A549 (cell line): Measurements from ENCODE around the gene TRAPPC14. TPM values are rescaled to one million over a fixed set of nuclear protein-coding genes. Genes with fewer than 3 reads are reported as not detected.

Experiments used
- ATAC-seq, 2 experiments: fragments of 200-7000 bp in 1 of 2; fragments of >200 bp in 1 of 2; cut with Nextera tagmentation in 1 of 2; cut with Tn5 transposase in 1 of 2; 3 replicates each; pipeline versions ENCODE4 v1.8.0 to v1.9.1; 2018 to 2020; ENCODE audit warnings: mild to moderate bottlenecking in 1 of 2, moderate library complexity in 1 of 2
- CTCF ChIA-PET: fragments of 300-600 bp; sonication (Branson Sonifier 250); formaldehyde crosslinking; extraction: SDS; loops from one replicate; lab custom pipeline; 2021; ENCODE audit warnings: antibody characterized with exemption, inconsistent platforms; lab: Yijun Ruan, JAX
- POLR2A ChIA-PET: fragments of 350-600 bp; formaldehyde crosslinking; extraction: SDS; loops from one replicate; lab custom pipeline; 2021; ENCODE audit warnings: antibody characterized with exemption, inconsistent platforms; lab: Yijun Ruan, JAX
- DNase-seq, 2 experiments: peaks; one replicate each; pipeline versions ENCODE4 v3.0.0 to v3.0.0-alpha.2; 2011 to 2016; ENCODE audit warnings: low read depth in 1 of 2, low spot score in 1 of 2
- FAIRE-seq: peaks from 2 replicates; lab custom pipeline; 2011; peaks lifted over from hg19 to GRCh38; lab: Jason Lieb, UNC
- H3K27ac ChIP-seq, 2 experiments: fragments of >200 bp; sonication (Bioruptor Twin); formaldehyde crosslinking; 3 replicates each; pipeline ENCODE4 v1.5.1; 2016 to 2017
- H3K4me1 ChIP-seq: fragments of >200 bp; sonication (Bioruptor Twin); formaldehyde crosslinking; 3 replicates; pipeline ENCODE4 v1.6.1; 2016
- H3K4me2 ChIP-seq: fragments of >200 bp; sonication (Bioruptor Twin); formaldehyde crosslinking; 3 replicates; pipeline ENCODE4 v1.6.1; 2016
- H3K4me3 ChIP-seq: fragments of >200 bp; sonication (Bioruptor Twin); formaldehyde crosslinking; 3 replicates; pipeline ENCODE4 v1.5.1; 2016
- H3K9me3 ChIP-seq: fragments of >200 bp; sonication (Bioruptor Twin); formaldehyde crosslinking; 3 replicates; pipeline ENCODE4 v1.6.1; 2016
- CBX2 ChIP-seq: fragments of 200-600 bp; sonication (generic); IDR thresholded peaks from 2 replicates; pipeline ENCODE4 v1.6.1; 2016; ENCODE audit warnings: low read depth, mild to moderate bottlenecking, borderline replicate concordance
- CHD2 ChIP-seq: fragments of 150-350 bp; IDR thresholded peaks from 2 replicates; pipeline ENCODE4 v1.6.1; 2014; ENCODE audit warnings: low read length; ENCODE audit not compliant: partially characterized antibody
- CTCF ChIP-seq: fragments of >200 bp; sonication (Bioruptor Twin); formaldehyde crosslinking; IDR thresholded peaks from 3 replicates; pipeline ENCODE4 v1.5.1; 2016
- FOXS1 ChIP-seq: fragments of 250-450 bp; sonication (Bioruptor Pico); IDR thresholded peaks from 2 replicates; pipeline ENCODE4 v1.5.0; 2020; ENCODE audit warnings: mild to moderate bottlenecking, moderate library complexity
- HOXB13 ChIP-seq: fragments of 250-450 bp; sonication (Bioruptor Pico); IDR thresholded peaks from 2 replicates; pipeline ENCODE4 v1.5.0; 2020; ENCODE audit warnings: low read depth, mild to moderate bottlenecking, moderate library complexity
- HOXB5 ChIP-seq: fragments of 250-450 bp; sonication (Bioruptor Pico); IDR thresholded peaks from 2 replicates; pipeline ENCODE4 v1.5.0; 2020; ENCODE audit warnings: mild to moderate bottlenecking, moderate library complexity
- JUN ChIP-seq, 2 experiments: fragments of >200 bp; sonication (Bioruptor Twin); formaldehyde crosslinking; IDR thresholded peaks; 2 replicates in 1 of 2; 3 replicates in 1 of 2; pipeline ENCODE4 v1.6.1; 2016 to 2017
- NPAS2 ChIP-seq: fragments of 250-450 bp; sonication (Bioruptor Pico); IDR thresholded peaks from 2 replicates; pipeline ENCODE4 v1.8.0; 2022; ENCODE audit warnings: mild to moderate bottlenecking, moderate library complexity, borderline replicate concordance
- PHF8 ChIP-seq: fragments of 200-600 bp; sonication (generic); IDR thresholded peaks from 2 replicates; pipeline ENCODE4 v1.6.1; 2016; ENCODE audit warnings: low read depth, mild to moderate bottlenecking, antibody characterized with exemption, moderate library complexity, borderline replicate concordance
- POLR2A ChIP-seq: IDR thresholded peaks from 2 replicates; pipeline ENCODE4 v1.6.1; 2012; ENCODE audit warnings: mild to moderate bottlenecking, low read length
- RFX5 ChIP-seq: fragments of 450-650 bp; IDR thresholded peaks from 2 replicates; pipeline ENCODE4 v1.7.1; 2014; ENCODE audit warnings: antibody characterized with exemption, mild to moderate bottlenecking, moderate library complexity
- RNF2 ChIP-seq: fragments of 200-600 bp; sonication (generic); IDR thresholded peaks from 2 replicates; pipeline ENCODE4 v1.6.1; 2016; ENCODE audit warnings: low read depth, mild to moderate bottlenecking, antibody characterized with exemption, moderate library complexity, borderline replicate concordance
- ZNF302 ChIP-seq: fragments of 250-450 bp; sonication (Bioruptor Pico); IDR thresholded peaks from 2 replicates; pipeline ENCODE4 v1.9.0; 2021; ENCODE audit warnings: inconsistent platforms, mild to moderate bottlenecking, moderate library complexity
- WGBS: methylation state at CpG from one replicate; pipeline ENCODE4 v1.1.6; 2017; ENCODE audit errors: missing lambda C conversion rate; 5-methylcytosine and 5-hydroxymethylcytosine counted together
- polyA plus RNA-seq, 4 experiments: library from polyadenylated mRNA; depleted of rRNA in 3 of 4; stranded (reverse); fragments of >200 nt; fragmentation: RNase III in 1 of 4; extraction: RNeasy Plus Mini Kit Qiagen cat#74134 plus additional on column Dnase treatment in 1 of 4; gene quantifications; 2 replicates in 3 of 4; 3 replicates in 1 of 4; pipeline ENCODE4 v1.2.3, GENCODE V29; 2011 to 2017
- TF ChIP-seq, protein P1 (sequence below): fragments of 450-650 bp; IDR thresholded peaks from 2 replicates; pipeline ENCODE4 v1.6.1; 2014; ENCODE audit warnings: antibody characterized with exemption
- TF ChIP-seq, protein P2 (sequence below): IDR thresholded peaks from 2 replicates; pipeline ENCODE4 v1.6.1; 2012; ENCODE audit warnings: low read depth, borderline replicate concordance
- TF ChIP-seq, protein P3 (sequence below): IDR thresholded peaks from 2 replicates; pipeline ENCODE4 v1.6.1; 2012
- TF ChIP-seq, protein P4 (sequence below): fragments of >200 bp; sonication (Bioruptor Twin); formaldehyde crosslinking; IDR thresholded peaks from 3 replicates; pipeline ENCODE4 v1.6.1; 2016

Gene TRAPPC14
- polyA plus RNA-seq, 2 of the 4 experiments (the other 2 are of a cell fraction) = 3.4 to 14.1 TPM

DNA sequence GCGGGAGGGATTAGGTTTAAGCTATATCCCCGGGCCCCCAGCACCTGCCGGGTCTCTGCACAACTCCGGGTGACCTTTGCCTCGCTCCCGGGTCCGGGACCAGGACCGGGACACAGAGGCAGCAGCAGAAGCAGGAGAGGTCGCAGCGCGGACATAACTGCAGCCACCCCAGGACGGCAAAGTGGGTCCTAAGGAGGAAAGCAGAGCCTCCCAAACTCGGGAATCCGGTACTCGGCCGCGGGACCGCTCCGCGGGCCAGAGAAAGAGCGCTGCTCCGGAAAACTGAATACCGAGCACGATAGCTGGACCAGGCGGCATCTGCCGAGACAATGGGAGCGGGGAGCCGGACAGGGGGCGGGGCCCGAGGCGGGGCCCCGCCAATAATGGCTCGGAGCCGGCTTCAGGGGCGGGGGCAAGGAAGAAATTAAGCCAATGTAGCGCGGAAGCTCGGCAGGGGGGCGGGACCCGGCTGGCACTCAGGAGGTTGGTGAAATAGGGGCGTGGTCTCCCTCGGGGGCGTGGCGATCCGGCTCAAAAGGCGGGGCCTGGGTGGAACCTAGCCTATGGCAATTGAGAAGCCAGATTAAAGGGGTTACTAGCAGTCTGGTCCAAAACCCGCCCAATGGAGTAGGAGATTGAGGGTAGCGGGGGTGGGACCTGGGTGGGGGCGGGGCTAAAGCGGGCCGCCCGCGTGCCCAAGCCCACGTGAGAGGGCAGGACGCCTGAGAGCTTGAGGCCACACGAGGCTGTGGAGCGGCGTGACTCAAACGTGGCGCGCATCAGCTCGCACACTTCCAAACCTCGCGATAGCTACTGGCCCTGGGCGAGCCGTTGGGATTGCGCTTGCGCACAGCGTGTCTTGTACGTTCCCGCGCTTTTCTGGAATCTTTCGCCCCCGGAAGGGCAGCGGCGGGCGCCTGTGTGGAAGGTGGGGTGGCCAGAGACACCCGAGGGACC is 18.8 kb upstream of the TRAPPC14 start, which contains the start of the genes GPC2 and STAG3:
Gene GPC2 (minus strand): TSS at position 337 of the 957 bp plus-strand sequence. CDS start 182 bp downstream, at position 155.
Gene STAG3 (plus strand): TSS at position 874 of the 957 bp plus-strand sequence. CDS start 2,639 bp downstream, outside the sequence.
- H3K4me3 ChIP-seq = peak within 1 kb of the TSS; percentile 64
- 30% methylated on average over 49 of the region's 78 CpGs for WGBS
- CTCF ChIA-PET = interaction anchor here (0.9 to 5.7 kb wide), 4 partner anchors 10 to 44 kb away, joined by 3 to 25 read pairs (median 4); no protein-coding TSS in a partner anchor
- FAIRE-seq = no peak
- TF ChIP-seq RNF2 (peak; percentile 64; the same call in 1 of the 2 replicates), FOXS1 (CRISPR knock-in tag) (no peak), POLR2A (peak; percentile 19; the same call in 1 of the 2 replicates), CHD2 (no peak), ZNF302 (CRISPR knock-in tag) (no peak), PHF8 (peak; percentile 32; the same call in 1 of the 2 replicates), CBX2 (no peak), HOXB5 (0 out of 2 replicates have a peak, but pooled peaks have one; percentile 72), JUN (IDR thresholded peaks at IDR 0.05) (0 out of 5 replicates have a peak, but pooled peaks of 1 of the 2 experiments have one; percentile 22), HOXB13 (CRISPR knock-in tag) (0 out of 2 replicates have a peak, but pooled peaks have one; percentile 55), NPAS2 (CRISPR knock-in tag) (peak; percentile 45; the same call in 1 of the 2 replicates)
- TF ChIP-seq, protein P1, sequence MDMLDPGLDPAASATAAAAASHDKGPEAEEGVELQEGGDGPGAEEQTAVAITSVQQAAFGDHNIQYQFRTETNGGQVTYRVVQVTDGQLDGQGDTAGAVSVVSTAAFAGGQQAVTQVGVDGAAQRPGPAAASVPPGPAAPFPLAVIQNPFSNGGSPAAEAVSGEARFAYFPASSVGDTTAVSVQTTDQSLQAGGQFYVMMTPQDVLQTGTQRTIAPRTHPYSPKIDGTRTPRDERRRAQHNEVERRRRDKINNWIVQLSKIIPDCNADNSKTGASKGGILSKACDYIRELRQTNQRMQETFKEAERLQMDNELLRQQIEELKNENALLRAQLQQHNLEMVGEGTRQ = peak; percentile 75
- TF ChIP-seq, protein P2, sequence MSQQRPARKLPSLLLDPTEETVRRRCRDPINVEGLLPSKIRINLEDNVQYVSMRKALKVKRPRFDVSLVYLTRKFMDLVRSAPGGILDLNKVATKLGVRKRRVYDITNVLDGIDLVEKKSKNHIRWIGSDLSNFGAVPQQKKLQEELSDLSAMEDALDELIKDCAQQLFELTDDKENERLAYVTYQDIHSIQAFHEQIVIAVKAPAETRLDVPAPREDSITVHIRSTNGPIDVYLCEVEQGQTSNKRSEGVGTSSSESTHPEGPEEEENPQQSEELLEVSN = peak; percentile 98
- TF ChIP-seq, protein P3, sequence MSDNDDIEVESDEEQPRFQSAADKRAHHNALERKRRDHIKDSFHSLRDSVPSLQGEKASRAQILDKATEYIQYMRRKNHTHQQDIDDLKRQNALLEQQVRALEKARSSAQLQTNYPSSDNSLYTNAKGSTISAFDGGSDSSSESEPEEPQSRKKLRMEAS = peak; percentile 98
- TF ChIP-seq, protein P4, sequence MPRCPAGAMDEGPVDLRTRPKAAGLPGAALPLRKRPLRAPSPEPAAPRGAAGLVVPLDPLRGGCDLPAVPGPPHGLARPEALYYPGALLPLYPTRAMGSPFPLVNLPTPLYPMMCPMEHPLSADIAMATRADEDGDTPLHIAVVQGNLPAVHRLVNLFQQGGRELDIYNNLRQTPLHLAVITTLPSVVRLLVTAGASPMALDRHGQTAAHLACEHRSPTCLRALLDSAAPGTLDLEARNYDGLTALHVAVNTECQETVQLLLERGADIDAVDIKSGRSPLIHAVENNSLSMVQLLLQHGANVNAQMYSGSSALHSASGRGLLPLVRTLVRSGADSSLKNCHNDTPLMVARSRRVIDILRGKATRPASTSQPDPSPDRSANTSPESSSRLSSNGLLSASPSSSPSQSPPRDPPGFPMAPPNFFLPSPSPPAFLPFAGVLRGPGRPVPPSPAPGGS = no peak
- TF ChIP-seq, all 56 proteins: peak for 10
- DNase-seq (peak; percentile 87 to 96), ATAC-seq (peak; percentile 89 to 95)
- peak within 1 kb of the TSS; percentile 68 to 83 for H3K27ac ChIP-seq
- H3K4me1 ChIP-seq = peaks cover 9% of the 10 kb centered on the region; the same call in 2 of the 3 replicates
- peak within 1 kb of the TSS; percentile 92 for H3K4me2 ChIP-seq
- H3K9me3 ChIP-seq = no peaks in the 10 kb centered on the region; the same call in 2 of the 3 replicates
- POLR2A ChIA-PET = interaction anchor here (0.6 to 1.6 kb wide), 5 partner anchors 14 to 769 kb away, joined by 3 to 12 read pairs (median 6); partner anchors contain the start of genes BUD31, LAMTOR4, MEPCE and PDAP1

- H3K27ac ChIP-seq = peak overlapping the region; percentile 68 to 83
- no peaks in the 10 kb centered on the region; the same call in 2 of the 3 replicates for H3K9me3 ChIP-seq
- DNase-seq (no peak), ATAC-seq (no peak), FAIRE-seq (no peak)
- POLR2A ChIA-PET = interaction anchor here (1.1 to 1.6 kb wide), 4 partner anchors 13 to 768 kb away, joined by 3 to 12 read pairs (median 6); partner anchors contain the start of genes BUD31, LAMTOR4, MEPCE and PDAP1
- 48% methylated on average over 14 of the region's 14 CpGs for WGBS
- peak overlapping the region; percentile 92 for H3K4me2 ChIP-seq
- H3K4me3 ChIP-seq = peak overlapping the region; percentile 64
- no peak for TF ChIP-seq CTCF
- TF ChIP-seq RFX5 = no peak
- CTCF ChIA-PET = interaction anchor here (0.9 to 5.7 kb wide), 5 partner anchors 9 to 44 kb away, joined by 3 to 25 read pairs (median 6); no protein-coding TSS in a partner anchor
- H3K4me1 ChIP-seq = peaks cover 9% of the 10 kb centered on the region; the same call in 2 of the 3 replicates
These were observed 17.8 kb upstream of the TRAPPC14 start for GRCh38 chr7:100176096-100177044.
